Skeletal muscle tissue (tissue), 4 donors: Measurements from ENCODE around the gene TTC27. TPM values are rescaled to one million over a fixed set of nuclear protein-coding genes. Genes with fewer than 3 reads are reported as not detected.
"Not testable (repeated sequence)": the region's sequence is repeated elsewhere in the genome, so short reads cannot be mapped to it uniquely, and the experiment has no call there.

Experiments used
- H3K27ac ChIP-seq: one replicate; pipeline ENCODE4 v1.7.0; 2013; ENCODE audit warnings: mild to moderate bottlenecking, low read depth, low read length, inconsistent platforms
- H3K27me3 ChIP-seq, 3 donors: one replicate each; pipeline ENCODE4 v1.7.0; 2013; ENCODE audit warnings: low read length in 3 of 3; ENCODE audit not compliant: control insufficient read depth in 3 of 3, insufficient read depth in 3 of 3
- H3K36me3 ChIP-seq, 3 donors: one replicate each; pipeline ENCODE4 v1.7.0; 2013; ENCODE audit warnings: low read length in 3 of 3; ENCODE audit not compliant: control insufficient read depth in 3 of 3, insufficient read depth in 3 of 3
- H3K4me1 ChIP-seq, 3 donors: one replicate each; pipeline ENCODE4 v1.7.0; 2013; ENCODE audit warnings: low read length in 3 of 3, mild to moderate bottlenecking in 3 of 3; ENCODE audit not compliant: control insufficient read depth in 3 of 3, insufficient read depth in 3 of 3
- H3K4me3 ChIP-seq, 3 donors: one replicate each; pipeline ENCODE4 v1.7.0; 2013; ENCODE audit warnings: low read length in 3 of 3
- H3K9ac ChIP-seq, 3 donors: one replicate each; pipeline ENCODE4 v1.7.0; 2013; ENCODE audit warnings: low read length in 3 of 3, mild to moderate bottlenecking in 3 of 3, moderate library complexity in 2 of 3, low read depth in 1 of 3
- H3K9me3 ChIP-seq, 3 donors: one replicate each; pipeline ENCODE4 v1.7.0; 2013; ENCODE audit warnings: low read length in 3 of 3; ENCODE audit not compliant: control insufficient read depth in 3 of 3
- total RNA-seq: library from RNA; depleted of rRNA; stranded (reverse); fragments of >200 nt; gene quantifications from one replicate; pipeline ENCODE4 v1.2.3, GENCODE V29; 2014
- donor health status: Osteomylitis.

TTC27 gene
- total RNA-seq, 1 donor from 2014 or later = 23.5 TPM

DNA sequence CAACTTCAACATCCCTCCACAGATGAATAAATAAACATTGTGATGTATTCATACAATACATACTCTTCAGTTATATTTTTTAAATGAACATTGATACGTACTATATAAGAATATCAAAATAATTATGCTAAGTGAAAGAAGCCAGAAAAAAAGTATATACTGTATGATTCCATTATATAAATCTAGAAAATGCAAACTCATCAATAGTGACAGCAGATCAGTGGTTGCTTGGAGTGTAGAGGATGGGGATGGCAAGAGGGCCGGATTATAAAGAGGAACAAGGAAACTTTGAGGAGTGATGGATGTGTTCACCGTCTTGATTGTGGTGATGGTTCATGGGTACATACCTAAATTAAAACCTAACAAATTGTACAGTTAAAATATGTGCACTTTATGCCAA is 3.0 kb upstream of the TTC27 start:
- Histone ChIP-seq H3K9me3 (no peaks in the 10 kb centered on the region), H3K27ac (no peak overlapping the region), H3K27me3 (no peaks in the 10 kb centered on the region), H3K4me1 (peaks cover 14 to 23% (median 14%) of the 10 kb centered on the region in 3 donors), H3K9ac (no peak overlapping the region), H3K36me3 (peaks cover 0 to 4% (median 0%) of the 10 kb centered on the region in 3 donors), H3K4me3 (no peak overlapping the region)

DNA sequence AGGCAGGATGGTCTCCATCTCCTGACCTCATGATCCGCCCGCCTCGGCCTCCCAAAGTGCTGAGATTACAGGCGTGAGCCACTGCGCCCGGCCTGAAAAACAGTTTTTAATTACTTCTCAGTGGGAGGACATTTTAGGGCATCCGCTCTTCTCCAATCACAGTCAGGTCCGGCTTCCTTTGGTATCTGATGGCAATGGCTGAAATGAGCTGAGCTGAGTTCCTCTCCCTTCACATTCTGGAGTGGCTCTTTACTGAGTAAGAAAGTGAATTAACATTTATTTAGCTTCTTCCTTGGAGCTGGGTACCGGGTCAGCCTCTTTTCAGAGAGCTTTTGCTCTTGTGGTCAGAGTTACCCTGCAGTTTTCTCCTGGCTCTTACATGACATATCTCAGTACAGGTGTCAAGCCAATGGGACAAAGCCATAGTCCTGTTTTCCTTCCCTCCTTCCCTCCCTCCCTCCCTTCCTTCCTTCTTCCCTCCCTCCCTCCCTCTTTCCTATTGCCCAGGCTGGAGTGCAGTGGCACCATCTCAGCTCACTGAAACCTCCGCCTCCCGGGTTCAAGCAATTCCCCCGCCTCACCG is 1.1 kb upstream of the TTC27 start:
- no peaks in the 10 kb centered on the region for H3K27me3 ChIP-seq
- peaks cover 14 to 23% (median 14%) of the 10 kb centered on the region in 3 donors for H3K4me1 ChIP-seq
- H3K36me3 ChIP-seq = peaks cover 0 to 7% (median 0%) of the 10 kb centered on the region in 3 donors
- no peak overlapping the region for H3K27ac ChIP-seq
- H3K9ac ChIP-seq = no peak overlapping the region
- H3K9me3 ChIP-seq = no peaks in the 10 kb centered on the region
- H3K4me3 ChIP-seq = no peak overlapping the region

DNA sequence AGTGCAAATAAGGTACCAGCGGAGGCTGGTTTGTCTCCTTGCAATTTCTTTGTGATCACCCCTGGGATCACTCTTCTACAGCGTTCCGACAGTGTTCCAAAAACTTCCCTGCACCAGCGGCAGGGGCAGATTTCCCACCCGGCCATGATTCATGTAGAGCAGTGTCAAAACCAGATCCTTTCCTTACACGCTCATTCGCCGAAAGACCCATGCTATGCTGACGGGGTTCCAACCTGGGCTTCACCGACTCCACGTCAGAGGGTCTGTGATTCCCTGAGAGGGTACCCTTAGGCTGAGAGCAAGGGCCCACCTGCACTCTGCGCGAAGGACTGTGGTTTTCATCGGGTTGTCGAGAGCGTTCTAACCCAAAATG is 423 bp upstream of the TTC27 start:
- peaks cover 7 to 17% (median 8%) of the 10 kb centered on the region in 3 donors for H3K4me1 ChIP-seq
- no peak overlapping the region for H3K27ac ChIP-seq
- peak overlapping the region; percentile 78 to 89 (median 82) for H3K9ac ChIP-seq

DNA sequence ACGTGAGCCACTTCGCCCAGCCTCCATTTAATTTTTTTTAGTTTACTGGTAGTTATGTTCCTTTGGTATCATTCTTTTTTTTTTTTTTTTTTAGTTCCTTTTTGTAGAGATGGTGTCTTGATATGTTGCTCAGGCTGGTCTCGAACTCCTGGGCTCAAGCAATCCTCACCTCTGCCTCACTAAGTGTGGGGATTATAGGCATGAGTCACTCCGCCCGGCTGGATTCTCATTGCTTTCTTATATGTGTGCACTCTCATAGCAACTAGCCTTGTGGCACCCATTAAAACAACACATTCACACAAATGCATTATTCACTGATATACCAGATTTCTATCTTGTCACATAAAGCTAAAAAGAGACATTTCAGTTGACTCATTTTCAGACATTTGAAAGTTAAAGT is 4.2 kb downstream of the TTC27 start:
- Histone ChIP-seq H3K27ac (no peak overlapping the region), H3K9me3 (no peaks in the 10 kb centered on the region), H3K4me1 (peaks cover 5 to 11% (median 5%) of the 10 kb centered on the region in 3 donors), H3K9ac (peak overlapping the region in 1 of 3 donors; percentile 15), H3K4me3 (no peak overlapping the region), H3K36me3 (peaks cover 3 to 27% (median 10%) of the 10 kb centered on the region in 3 donors), H3K27me3 (no peaks in the 10 kb centered on the region)

More for the DNA sequence above, 423 bp upstream of the TTC27 start:
- Histone ChIP-seq H3K36me3 (peaks cover 0 to 9% (median 0%) of the 10 kb centered on the region in 3 donors), H3K4me3 (peak overlapping the region; percentile 78 to 97 (median 88)), H3K9me3 (no peaks in the 10 kb centered on the region), H3K27me3 (no peaks in the 10 kb centered on the region)

DNA sequence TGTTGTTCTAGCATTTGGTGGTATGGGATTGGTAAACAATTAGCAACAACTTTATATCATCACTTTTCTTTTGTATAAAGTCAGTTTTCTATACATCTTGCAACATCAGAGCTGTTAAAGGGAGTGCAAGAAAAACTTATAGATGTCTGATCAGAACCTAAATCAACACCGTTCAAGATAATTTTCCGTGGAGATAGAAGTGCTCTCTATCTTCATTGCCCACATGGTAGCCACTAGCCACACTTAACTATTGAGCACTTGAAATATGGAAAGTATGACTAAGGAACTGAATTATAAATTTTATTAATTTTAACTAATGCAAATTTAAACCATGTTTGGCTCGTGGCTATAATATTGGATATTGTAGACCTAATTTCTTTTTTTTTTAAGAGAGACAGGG is 5.2 kb downstream of the TTC27 start:
- Histone ChIP-seq H3K9me3 (no peaks in the 10 kb centered on the region), H3K27me3 (no peaks in the 10 kb centered on the region), H3K9ac (no peak overlapping the region), H3K27ac (no peak overlapping the region), H3K36me3 (peaks cover 8 to 33% (median 16%) of the 10 kb centered on the region in 3 donors), H3K4me3 (no peak overlapping the region), H3K4me1 (peaks cover 0 to 8% (median 0%) of the 10 kb centered on the region in 3 donors)

DNA sequence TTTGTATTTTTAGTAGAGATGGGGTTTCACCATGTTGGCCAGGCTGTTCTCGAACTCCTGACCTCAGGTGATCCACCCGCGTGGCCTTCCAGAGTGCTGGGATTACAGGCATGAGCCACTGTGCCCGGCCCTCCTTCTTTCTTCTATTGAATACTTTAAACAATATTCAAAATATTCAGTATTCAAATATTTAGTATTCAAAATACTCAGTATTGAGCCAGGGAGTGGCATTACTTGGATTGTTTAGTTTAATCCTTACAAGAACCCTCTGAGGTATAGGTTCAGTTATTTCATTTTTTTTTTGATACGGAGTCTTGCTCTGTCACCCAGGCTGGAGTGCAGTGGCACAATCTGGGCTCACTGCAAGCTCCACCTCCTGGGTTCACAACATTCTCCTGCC is 10.7 kb downstream of the TTC27 start:
- H3K9me3 ChIP-seq, H3K9ac ChIP-seq, H3K27ac ChIP-seq, H3K4me3 ChIP-seq, H3K27me3 ChIP-seq, H3K4me1 ChIP-seq: not testable (repeated sequence)
- H3K36me3 ChIP-seq = peaks cover 18 to 46% (median 43%) of the 10 kb centered on the region in 3 donors

DNA sequence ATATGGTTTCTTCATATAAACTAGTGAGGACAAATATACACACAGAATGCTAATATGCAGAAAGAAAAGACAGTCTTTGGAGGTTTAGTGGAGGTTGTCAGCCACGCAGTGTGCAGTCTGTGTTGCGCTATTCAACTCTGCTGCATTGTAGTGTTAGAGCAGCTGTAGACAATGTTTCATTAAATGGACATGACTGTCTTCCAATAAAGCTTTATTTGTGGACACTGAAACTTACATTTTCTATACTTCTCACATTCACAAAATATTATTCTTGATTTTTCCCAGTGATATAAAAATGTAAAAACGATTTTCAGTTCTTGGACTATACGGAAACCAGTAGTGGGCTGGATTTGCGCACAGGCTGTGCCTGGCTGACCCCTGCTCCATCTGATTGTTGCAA is 13.3 kb downstream of the TTC27 start:
- Histone ChIP-seq H3K36me3 (peaks cover 20 to 54% (median 35%) of the 10 kb centered on the region in 3 donors), H3K9me3 (no peaks in the 10 kb centered on the region), H3K27me3 (no peaks in the 10 kb centered on the region), H3K9ac (no peak overlapping the region), H3K27ac (no peak overlapping the region), H3K4me1 (no peaks in the 10 kb centered on the region), H3K4me3 (no peak overlapping the region)

DNA sequence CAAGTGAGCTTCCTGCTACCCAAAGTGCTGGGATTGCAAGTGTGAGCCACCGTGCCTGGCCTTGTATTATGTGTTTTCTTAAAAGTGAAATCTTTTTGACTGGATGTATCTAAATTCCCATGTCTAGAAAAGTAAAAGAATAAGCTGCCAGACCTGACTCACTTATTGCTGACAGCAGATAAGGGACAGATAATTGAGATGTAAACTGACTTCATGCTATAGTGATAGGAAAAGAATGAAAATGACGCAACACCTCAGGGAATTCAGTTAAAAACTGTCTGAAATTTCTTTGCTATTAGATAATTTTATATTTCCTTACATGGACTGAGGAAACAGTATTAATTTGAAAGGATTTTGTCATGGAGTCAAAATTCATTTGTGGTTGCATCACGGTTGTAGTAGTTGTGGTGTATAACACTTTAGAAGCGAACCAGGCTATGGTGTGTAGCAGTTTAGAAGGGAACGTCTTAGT is 19.4 kb downstream of the TTC27 start:
- Histone ChIP-seq H3K9me3 (no peaks in the 10 kb centered on the region), H3K27ac (no peak overlapping the region), H3K4me3 (no peak overlapping the region), H3K9ac (no peak overlapping the region), H3K36me3 (peaks cover 11 to 41% (median 18%) of the 10 kb centered on the region in 3 donors), H3K4me1 (no peaks in the 10 kb centered on the region), H3K27me3 (no peaks in the 10 kb centered on the region)

DNA sequence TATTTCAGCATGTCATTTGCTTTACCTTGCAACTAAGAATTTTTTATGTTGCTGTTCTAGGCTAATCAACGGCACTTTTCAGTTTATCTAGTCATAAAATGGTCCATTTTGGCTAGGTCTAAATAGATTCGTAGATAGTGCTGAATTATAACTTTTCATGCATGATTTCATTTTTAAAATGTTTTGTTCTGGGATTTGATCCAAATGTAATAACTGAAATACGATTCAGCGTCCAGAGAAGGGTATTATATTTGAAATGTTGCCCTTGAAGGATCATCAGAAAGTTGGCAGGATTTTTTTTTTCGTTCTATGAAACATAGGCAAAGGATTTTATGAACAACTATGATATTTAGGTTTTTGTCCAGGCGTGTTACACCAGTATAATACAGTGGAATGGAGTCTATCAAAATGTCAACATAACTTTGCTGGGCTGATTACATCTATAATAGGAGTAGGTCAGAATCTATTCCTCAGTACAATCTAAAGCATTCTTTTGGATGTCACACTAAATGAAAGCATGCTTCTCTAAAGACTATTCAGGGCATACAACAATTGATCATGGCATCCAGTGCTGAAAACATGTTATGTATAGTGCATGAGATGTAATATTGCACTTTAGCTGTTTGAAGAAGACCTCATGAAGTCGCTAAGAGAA is 24.8 kb downstream of the TTC27 start:
- Histone ChIP-seq H3K27ac (no peak overlapping the region), H3K27me3 (no peaks in the 10 kb centered on the region), H3K4me1 (no peaks in the 10 kb centered on the region), H3K36me3 (peaks cover 2 to 19% (median 17%) of the 10 kb centered on the region in 3 donors), H3K9ac (no peak overlapping the region), H3K4me3 (no peak overlapping the region), H3K9me3 (no peaks in the 10 kb centered on the region)

DNA sequence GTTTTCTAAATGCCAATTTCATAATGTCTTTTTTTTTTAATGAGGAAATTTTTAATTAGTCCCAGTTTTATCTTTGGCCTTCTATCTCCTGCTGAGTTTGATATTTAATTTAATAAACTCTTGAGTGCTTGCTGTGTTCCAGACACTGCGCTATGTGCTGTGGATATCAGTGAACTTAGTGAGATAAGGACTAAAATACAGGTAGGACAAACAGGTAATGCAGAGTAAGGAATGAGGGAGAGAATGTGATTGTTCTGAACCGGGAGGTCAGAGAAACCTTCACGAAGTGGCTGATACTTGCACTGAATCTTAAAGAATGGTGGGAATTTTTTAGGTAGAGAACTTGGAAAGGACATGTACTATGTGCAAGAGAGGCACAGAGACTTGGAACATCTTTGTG is 28.2 kb downstream of the TTC27 start:
- Histone ChIP-seq H3K27ac (no peak overlapping the region), H3K4me1 (no peaks in the 10 kb centered on the region), H3K9me3 (no peaks in the 10 kb centered on the region), H3K9ac (no peak overlapping the region), H3K36me3 (peaks cover under 1 to 10% (median 4%) of the 10 kb centered on the region in 3 donors), H3K4me3 (no peak overlapping the region), H3K27me3 (no peaks in the 10 kb centered on the region)
